ENCODE data around the gene DYNLT3.

Gene DYNLT3, protein sequence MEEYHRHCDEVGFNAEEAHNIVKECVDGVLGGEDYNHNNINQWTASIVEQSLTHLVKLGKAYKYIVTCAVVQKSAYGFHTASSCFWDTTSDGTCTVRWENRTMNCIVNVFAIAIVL

DNA sequence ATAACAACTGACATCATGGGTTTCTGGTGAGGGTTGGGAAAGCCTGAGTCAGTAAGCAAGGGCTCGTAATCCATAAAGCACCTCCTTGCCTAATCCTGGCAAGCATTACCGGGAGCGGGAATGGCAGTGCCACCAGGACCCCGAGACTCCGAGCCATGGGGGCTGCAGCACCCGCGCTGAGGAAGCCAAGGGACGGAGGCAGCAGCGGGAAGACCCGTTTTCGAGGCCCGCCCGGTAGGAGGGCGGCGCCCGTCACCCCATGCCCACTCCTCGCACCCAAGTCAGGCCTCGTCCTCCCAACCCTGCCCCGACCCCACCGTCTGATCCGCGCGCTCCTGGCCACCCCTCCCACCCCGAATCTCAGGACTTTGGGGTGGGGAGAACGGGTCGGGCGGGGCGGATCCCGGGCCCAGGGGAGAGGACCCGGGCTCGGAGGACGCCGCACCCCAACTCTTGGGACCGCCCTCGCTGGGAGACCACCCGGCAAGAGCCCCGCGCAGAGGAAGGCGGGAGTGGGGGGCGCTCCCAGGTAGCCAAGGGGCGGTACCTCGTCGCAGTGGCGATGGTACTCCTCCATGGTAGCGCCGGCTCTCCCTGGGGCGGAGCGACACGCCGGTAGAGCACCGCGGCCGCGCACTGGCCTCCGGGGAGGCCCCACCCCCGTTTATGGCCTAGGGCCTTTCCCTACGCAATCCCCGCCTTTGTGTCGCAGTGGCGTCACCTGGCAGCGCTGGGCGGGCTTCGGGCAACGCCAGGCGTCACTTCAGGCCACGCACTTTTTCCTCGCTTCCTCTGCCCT is at the start of gene DYNLT3:
DYNLT3 (minus strand) TSS at position 638 of the 799 bp plus-strand sequence; CDS start at position 577, 61 bp downstream.
- peak; percentile 83 for DNase-seq

GRCh38 chrX:37896511-37896890 is 49.1 kb upstream of the DYNLT3 start:
- no peak for DNase-seq

DNA sequence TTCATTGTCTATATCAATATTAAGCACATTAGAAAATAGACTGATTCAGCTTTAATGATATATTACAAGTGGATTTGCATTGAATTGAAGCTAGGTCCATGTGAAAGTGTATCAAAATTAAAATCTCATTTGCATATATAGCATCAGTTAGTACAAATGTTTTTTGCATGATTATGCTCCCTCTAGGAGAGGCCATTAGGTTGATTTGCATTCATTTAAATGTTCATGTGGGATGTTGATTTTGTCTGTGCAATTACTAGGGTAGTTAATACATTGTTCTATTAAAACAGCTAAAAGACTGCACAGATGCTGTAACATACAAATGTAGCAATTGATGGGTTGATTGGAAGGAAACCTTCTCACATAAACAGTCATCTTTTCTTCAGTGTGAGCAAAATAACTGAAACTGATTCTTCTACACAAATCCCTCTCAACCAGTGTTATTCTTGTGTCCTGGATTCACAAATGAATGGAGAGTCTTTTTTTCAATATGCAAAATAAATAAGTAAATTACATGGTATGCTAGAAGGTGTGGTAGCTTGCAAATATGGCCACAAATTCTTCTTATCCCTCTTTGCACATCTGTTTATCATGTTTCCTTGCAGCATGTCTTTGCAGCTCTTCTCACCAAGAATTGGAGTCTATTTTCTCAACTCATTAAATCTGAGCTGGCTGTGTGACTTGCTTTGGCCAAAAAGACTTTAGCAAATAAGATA is 48.6 kb upstream of the DYNLT3 start:
- DNase-seq, result no peak

- DNase-seq, result no peak
Measured at GRCh38 chrX:37894725-37895124, 47.4 kb upstream of the DYNLT3 start.

DNA sequence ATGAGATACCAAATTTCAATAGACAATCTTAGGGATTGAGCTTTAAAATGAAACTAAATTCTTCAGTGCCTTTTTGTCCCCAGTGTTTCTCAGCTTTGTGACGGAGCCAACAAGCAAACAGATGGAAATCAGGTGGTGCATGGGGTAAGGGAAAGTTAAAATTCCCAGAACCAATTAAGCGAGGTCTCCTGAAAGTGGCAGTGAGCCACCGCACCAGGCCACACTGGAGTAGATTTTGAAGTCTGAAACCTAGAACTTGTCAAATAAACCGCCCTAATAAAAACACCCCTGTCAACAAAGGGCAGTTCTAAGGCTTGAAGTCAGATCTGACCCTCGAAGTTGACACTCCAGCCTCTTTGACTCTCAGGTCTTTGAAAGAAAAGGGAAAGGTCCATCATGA is 40.6 kb upstream of the DYNLT3 start:
- no peak for DNase-seq

DNA sequence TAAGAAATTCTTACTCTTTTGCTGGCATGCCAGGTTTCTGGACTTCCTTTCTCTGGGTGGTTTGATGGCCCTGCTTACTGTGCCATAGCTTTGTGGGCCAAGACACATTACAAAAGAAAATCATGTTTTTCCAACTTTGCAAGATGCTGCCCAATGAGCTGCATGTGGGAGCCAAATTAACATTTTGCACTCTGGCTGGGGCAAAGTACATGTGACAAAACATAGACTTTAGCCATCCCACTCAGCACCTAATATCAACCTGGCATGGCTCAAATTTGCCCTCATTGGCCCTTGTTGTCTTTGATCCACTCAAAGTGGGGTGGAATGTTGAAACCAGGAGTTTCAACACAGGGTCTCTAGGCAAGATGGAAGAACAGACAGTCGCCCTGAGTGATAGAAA is 40.0 kb upstream of the DYNLT3 start:
- DNase-seq, result no peak

- no peak for DNase-seq
Measured at GRCh38 chrX:37883196-37883595, 35.8 kb upstream of the DYNLT3 start.

DNA sequence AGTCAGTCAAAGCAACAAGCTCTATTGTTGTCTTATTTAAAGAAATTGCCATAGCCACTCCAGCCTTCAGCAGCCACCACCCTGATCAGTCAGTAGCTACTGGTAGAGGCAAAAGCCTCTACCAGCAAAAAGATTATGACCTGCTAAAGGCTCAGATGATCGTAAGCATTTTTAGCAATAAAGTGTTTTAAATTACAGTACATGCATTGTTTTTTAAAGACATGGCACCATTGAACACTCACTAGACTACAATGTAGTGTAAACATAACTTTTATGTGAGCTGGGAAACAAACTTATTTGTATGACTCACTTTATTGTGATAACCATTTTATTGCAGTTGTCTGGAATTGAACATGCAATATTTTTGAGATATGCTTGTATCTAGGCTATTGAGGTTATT is 32.3 kb upstream of the DYNLT3 start:
- no peak for DNase-seq

DNA sequence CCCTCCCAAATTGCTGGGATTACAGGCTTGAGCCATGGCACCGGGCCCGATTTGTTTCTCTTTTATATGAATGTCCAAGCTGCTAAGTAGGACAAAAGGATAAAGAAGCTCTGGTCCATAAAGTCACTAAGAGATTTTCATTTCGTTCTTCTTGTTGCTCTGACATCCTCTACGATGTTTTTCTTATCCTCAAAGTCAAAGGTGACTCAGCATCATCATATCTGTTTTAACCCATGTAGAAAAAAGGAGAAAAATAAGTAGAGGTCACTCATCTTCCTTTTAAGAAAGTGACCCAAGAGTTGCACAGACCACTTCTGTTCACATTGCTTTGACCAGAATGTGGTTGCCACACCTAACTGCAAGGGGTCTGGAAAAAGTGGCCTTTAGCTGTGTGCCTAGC is 29.3 kb upstream of the DYNLT3 start:
- DNase-seq, result no peak

DNA sequence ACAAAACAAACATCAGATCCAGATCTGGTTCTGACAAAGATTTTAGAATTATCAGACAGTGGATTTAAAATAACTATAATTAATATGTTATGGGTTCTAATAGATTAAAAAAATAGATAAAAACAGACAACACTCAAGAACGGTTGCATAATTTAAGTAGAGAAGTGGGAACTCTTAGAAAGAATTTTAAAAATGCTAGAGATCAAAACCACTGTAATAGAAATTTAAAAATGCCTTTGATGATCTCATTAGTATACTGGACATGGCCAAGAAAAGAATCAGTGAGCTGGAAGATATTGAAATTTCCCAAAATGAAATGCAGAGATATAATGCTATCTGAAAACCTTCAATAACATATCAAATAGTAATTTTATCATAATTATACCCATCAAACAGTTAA is 28.3 kb upstream of the DYNLT3 start:
- DNase-seq, result no peak

- no peak for DNase-seq
Measured at GRCh38 chrX:37873220-37873619, 25.8 kb upstream of the DYNLT3 start.

DNA sequence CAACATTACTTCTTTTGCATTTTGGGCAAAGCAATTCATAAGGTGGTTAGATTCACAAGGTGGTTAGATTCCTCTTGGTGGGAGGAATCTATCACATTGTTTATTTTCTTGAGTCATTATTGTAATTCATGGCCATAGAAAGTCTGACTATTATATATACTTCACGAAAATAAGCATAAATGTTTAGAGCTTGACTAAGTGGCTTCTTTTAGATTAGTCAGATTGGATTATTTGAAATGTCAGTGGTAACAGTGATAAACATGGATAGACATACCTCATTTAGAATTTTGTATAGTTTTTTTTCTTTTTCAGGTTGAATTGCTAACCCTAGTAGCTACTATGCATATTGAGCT is 24.9 kb upstream of the DYNLT3 start:
- DNase-seq, result no peak

- DNase-seq, result no peak
Measured at GRCh38 chrX:37871626-37872302, 24.4 kb upstream of the DYNLT3 start.

DNA sequence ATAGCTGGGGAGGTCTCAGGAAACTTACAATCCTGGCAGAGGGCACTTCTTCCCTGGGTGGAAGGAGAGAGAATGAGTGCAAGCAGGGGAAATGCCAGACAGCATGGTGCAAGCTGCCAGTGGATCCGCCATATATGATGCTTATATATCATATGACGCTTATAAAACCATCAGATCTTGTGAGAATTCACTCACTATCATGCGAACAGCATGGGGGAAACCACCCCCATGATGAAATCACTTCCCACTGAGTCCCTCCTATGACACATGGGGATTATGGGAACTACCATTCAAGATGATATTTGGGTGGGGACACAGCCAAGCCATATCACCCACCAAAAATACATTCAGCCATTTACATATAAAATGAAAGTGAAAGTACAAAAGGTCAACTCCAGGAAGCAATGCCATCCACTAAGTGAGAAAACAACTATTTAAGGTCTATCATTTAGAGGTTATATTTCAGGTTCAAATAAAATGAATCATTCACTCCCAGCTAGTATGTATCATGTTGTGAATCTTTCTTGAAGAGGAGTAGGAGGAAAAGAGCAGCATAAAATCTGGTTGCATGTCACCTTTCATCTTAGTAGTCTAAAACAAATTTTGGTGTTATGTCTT is 20.3 kb upstream of the DYNLT3 start:
- no peak for DNase-seq

DNA sequence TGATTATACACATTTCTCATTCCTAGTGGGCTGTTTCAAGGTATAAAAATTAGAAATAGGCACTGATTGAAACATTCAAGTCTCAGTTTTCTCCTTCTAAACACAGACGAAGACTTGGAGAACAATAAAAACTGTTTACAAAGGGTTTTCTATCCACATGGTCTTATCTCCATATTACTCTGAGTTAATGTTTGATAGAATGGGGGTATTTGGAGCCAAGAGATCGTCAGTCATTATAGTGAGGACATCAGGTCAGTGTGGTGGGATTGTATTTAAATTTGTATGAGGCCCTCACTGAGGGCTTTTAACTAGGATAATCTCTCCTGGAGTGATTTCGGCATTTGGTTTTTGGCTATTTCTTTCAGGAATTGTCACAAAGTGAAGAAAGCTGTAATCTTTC is 16.4 kb upstream of the DYNLT3 start:
- DNase-seq, result no peak

DNA sequence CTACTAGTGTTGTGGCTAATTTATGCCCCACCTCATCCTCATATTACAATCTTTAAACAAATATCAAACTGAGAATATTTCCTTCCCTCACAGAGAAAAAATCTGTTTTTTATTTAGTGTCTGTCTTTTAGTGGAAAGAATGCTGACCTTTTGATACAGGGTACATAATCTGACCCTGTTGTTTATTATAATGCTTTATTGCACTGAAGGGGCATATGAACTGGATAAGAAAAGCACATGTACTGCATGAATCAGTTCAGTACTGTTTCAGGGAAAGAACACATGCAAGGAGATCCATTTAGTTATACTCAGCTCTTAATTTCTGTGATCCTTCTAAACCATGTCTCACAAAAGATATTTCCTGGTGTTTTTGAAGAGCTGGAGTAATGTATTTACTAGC is 15.5 kb upstream of the DYNLT3 start:
- no peak for DNase-seq

GRCh38 chrX:37860721-37861120 is 13.3 kb upstream of the DYNLT3 start:
- DNase-seq, result no peak

DNA sequence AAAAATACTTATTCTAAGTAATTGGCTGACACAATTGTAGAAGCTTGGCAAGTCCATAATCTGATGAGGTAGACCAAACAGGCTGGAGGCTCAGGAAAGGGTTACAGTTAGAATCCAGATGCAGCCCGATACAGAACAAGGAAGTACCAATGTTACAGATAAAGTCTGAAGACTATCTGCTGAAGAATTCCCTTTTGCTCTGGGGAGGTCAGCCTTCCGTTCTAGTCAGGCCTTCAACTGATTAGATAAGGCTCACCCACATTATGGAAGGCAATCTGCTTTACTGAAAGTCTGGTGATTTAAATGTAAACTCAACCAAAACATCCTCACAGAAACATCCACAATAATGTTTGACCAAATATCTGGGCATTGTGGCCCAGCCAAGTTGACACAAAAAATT is 7.4 kb upstream of the DYNLT3 start:
- DNase-seq, result no peak

DNA sequence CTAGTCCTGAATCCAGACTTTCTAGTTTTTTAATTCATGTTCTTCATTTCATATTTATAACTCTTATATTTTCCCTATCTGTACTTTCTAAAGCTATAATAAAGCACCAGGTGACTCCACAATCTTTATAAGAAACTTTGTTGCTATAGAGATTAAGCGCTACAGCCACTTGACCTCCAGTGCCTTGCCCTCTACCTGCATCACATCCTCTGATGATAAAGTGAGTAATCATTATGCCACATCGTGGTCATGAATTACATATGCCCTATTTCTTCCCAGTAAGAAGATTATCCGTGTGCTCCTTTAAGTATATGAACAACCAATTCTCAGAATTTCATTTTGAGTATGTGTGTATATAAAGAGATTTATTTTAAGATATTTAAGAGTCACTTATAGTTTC is 6.8 kb upstream of the DYNLT3 start:
- no peak for DNase-seq

DNA sequence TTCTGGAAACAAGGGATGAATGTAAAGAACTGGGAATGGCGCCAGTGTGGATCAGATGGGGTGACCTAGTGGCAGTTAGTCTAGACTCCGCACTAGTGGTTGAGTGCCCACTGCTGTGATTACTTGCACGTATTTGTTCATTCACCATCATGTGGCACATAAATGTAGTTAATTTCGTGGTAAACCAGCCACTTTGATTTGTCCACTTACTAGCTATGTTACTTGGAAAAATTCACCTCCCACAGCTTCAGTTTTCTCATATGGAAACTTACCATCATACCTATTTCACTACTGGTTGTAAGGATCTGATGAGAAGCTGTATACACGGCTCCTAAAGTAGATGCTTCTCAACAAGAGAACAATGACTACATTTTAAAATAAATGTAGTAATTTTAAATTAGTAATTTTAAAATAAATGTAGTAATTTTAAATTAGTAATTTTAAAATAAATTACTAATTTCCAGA is 394 bp upstream of the DYNLT3 start:
- no peak for DNase-seq

DNA sequence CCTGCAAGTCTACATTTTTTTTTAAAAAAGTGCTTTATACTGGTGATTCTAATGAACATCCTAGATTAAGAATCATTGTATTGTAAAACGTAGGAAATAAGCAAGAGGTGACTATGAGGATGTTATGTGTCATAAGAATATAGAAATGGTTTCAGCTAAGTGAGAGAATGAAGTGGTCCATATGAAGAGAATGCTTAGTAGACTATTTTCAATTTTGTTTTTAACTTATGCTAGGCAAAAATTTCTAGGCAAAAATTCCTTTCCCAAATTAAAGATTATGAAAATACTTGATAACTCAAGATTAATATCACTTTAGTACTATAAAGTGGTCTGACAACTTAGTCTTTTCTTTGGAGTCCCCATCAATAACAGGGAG is 825 bp downstream of the DYNLT3 start:
- no peak for DNase-seq

DNA sequence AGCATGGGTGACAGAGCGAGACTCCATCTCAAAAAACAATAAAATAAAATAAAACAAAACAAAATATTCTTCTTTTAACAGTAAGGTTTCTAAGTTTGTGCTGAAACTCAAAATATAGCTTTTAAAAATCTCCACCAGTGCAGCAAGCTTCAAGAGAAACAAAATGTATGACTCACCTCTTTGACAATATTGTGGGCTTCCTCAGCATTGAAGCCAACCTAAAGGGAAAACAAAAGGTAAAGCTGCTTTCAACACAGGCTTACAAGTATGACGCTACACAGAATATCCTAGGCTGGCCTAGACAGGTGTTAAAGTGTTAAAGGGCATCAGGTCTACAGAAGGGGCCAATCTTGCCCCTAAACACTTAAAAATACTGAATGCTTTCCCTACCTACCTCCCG is 1.2 kb downstream of the DYNLT3 start:
- DNase-seq, result no peak

DNA sequence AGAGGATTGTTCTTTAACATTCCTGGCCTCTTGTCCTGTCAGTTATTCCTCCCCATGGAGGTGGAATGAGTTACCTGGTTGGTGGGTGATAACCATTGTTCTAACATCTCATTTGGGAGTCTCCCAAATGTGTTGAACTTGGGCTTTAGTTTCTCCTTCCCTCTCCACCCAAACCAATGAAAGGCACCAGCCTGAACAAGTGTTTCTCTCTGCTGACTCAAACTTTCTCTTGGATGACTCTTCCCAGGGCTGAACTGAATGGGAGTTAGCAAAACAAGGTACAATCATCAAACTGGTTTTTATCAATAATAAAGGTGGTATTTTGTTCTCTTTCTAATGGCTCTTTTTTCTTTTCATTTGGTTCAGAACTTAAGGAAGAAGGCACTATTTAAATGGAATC is 2.7 kb downstream of the DYNLT3 start:
- no peak for DNase-seq
